ENCODE measurements around the gene SNX2.
"Not testable (repeated sequence)": the region's sequence is repeated elsewhere in the genome, so short reads cannot be mapped to it uniquely, and the experiment has no call there.

Gene SNX2

GRCh38 chr5:122774861-122775549 lies at the start of gene SNX2:
Gene SNX2, plus strand, starts transcription at chr5:122775080. Its CDS starts 24 bp downstream, at chr5:122775104.
- H3K4me3 ChIP-seq (ENCODE audit: low read depth, low read length), result peak within 1 kb of the TSS; percentile 76

GRCh38 chr5:122727112-122727541 lies 47.8 kb upstream of the SNX2 start:
- H3K4me3 ChIP-seq (ENCODE audit: low read depth, low read length), result no peak overlapping the region

GRCh38 chr5:122730037-122730436 lies 44.8 kb upstream of the SNX2 start:
- no peak overlapping the region for H3K4me3 ChIP-seq (ENCODE audit: low read depth, low read length)

GRCh38 chr5:122730456-122730855 lies 44.4 kb upstream of the SNX2 start:
- H3K4me3 ChIP-seq (ENCODE audit: low read depth, low read length), result no peak overlapping the region

- H3K4me3 ChIP-seq (ENCODE audit: low read depth, low read length), result no peak overlapping the region
Measured at GRCh38 chr5:122736086-122736845, 38.6 kb upstream of the SNX2 start.

DNA sequence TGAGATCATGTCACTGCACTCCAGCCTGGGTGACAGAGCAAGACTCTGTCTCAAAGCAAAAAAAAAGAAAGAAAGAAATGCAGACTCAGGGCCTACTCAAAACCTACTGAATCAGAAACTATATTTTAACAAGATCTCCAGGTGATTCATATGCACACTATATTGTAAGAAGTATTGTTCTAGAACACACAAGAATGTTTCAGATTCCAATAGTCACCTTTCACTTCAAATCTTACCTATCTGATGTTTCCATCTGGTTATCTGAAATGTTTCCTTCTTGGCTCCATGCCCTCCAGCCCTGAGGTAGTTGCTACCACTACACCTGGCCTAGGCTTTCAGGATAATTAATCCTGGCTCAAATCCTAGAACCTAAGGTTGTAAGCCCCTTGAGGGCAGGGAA lies 36.8 kb upstream of the SNX2 start:
- H3K4me3 ChIP-seq (ENCODE audit: low read depth, low read length), result no peak overlapping the region

- H3K4me3 ChIP-seq (ENCODE audit: low read depth, low read length), result no peak overlapping the region
Measured at GRCh38 chr5:122741681-122742080, 33.2 kb upstream of the SNX2 start.

DNA sequence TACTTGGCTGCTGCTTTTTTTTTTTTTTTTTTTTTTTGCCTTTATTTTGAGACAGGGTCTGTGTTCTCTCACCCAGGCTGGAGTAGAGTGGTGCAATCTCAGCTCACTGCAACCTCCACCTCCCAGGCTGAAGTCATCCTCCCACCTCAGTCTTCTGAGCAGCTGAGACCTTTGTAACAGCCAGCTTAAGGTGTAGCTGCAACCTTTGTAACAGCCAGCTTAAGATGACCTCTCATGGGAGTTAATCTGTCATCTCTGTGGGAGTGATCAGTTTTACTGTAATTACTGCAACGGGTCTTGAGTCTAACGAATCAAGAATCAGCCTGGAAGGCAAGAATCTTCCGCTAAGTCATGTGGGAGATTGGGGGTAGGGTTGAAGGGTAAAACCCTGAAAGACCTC lies 31.6 kb upstream of the SNX2 start:
- H3K4me3 ChIP-seq (ENCODE audit: low read depth, low read length), result no peak overlapping the region

DNA sequence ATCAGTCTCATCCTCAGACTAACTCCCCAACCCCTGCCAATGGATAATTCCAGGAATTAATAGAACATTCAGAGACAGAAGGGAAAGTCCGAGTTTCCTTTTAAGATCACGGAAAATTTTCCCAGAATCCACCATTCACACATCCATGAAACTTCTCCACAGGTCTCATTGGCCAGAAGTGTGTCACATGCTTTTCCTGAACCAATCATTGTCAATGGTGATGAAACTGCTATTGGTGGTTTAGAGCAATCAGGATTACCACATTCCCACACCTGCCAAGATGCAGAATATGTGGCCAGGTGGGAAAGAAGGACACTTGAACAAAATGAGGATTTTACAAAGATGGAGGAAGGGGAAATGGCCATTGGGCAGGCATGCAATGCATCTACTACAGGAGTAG lies 29.3 kb upstream of the SNX2 start:
- no peak overlapping the region for H3K4me3 ChIP-seq (ENCODE audit: low read depth, low read length)

- H3K4me3 ChIP-seq (ENCODE audit: low read depth, low read length), result no peak overlapping the region
Measured at GRCh38 chr5:122749886-122750285, 25.0 kb upstream of the SNX2 start.

DNA sequence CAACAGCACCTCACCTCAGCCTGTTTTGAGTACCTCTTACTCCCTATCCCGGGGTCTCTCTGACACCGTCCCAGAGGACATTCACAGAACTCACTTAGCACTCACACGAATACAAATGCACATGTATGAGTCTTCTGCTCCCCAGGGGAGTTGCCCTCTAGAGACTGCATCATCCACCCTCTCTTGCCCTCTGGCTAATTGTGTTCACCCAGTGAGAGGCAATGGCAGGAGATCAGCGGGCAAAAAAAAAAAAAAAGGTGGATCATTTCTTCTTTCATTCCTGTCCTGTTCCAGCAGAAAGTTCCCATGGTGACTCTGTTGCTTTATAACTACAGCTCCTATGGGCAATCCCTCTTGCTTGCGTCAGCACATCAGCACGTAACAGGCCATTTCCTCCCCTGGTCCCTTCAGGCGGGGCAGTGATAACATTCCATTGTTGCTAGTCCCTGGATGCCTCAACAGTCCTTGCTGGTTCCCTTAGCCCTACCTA lies 23.5 kb upstream of the SNX2 start:
- H3K4me3 ChIP-seq (ENCODE audit: low read depth, low read length), result no peak overlapping the region

DNA sequence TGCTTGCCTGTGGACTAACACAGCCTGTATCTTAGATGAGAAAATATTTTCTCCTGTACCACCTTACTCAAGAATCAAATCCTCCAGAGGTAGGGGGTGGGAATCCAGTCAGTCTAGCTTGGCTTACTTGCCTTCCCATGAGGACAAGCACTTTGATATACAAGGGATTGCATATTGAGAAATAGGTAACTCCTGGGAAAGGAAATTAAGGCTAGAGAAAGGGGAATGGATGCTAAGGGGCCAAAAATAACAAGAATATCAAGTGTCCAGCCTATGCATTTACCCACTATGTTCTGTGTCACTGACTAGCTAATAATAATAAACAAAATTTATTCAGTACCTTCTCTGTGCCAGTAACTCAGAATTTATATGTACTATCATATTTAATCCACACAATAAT lies 21.4 kb upstream of the SNX2 start:
- no peak overlapping the region for H3K4me3 ChIP-seq (ENCODE audit: low read depth, low read length)

DNA sequence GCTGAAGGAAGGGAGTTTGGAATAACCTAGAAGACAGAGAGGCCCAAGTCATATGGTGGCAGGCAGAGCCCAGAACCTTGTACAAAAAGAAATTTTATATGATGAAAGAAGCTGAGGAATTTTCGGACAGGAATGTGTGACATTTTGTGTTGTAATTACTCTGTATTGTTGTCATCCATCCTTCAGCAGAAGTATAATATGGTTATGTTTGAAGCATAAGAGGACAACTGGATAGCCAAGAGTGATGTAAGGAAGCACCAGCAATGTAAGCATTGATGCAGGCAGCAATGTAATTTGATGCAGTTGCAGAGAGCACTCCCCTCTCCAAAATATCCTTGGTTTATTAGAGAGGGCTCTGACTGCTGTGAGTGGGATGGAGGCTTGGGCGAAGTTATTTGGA lies 19.1 kb upstream of the SNX2 start:
- H3K4me3 ChIP-seq (ENCODE audit: low read depth, low read length), result no peak overlapping the region

GRCh38 chr5:122756264-122756911 lies 18.5 kb upstream of the SNX2 start:
- no peak overlapping the region for H3K4me3 ChIP-seq (ENCODE audit: low read depth, low read length)

GRCh38 chr5:122757285-122757684 lies 17.6 kb upstream of the SNX2 start:
- H3K4me3 ChIP-seq (ENCODE audit: low read depth, low read length), result no peak overlapping the region

GRCh38 chr5:122759241-122760070 lies 15.4 kb upstream of the SNX2 start:
- no peak overlapping the region for H3K4me3 ChIP-seq (ENCODE audit: low read depth, low read length)

- no peak overlapping the region for H3K4me3 ChIP-seq (ENCODE audit: low read depth, low read length)
Measured at GRCh38 chr5:122760236-122760635, 14.6 kb upstream of the SNX2 start.

DNA sequence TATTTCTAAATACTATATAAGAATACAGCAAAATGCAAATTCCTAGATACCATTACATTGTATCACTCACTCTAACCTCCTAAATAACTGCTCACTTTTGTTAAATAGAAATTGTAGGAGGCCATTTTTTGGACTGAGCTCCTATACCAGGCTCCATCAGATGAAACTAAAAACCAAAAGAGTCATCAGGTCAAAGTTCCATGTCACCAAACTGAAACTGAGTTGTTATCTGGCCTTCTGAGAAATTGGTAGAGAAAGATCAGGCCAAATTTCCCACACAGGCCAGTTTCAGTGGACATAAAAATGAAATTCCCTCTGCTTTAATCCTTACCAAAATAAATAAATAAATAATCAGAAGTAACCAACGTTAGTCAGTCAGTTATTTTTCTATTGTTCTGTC lies 13.8 kb upstream of the SNX2 start:
- no peak overlapping the region for H3K4me3 ChIP-seq (ENCODE audit: low read depth, low read length)

GRCh38 chr5:122761896-122762295 lies 13.0 kb upstream of the SNX2 start:
- H3K4me3 ChIP-seq (ENCODE audit: low read depth, low read length), result not testable (repeated sequence)

DNA sequence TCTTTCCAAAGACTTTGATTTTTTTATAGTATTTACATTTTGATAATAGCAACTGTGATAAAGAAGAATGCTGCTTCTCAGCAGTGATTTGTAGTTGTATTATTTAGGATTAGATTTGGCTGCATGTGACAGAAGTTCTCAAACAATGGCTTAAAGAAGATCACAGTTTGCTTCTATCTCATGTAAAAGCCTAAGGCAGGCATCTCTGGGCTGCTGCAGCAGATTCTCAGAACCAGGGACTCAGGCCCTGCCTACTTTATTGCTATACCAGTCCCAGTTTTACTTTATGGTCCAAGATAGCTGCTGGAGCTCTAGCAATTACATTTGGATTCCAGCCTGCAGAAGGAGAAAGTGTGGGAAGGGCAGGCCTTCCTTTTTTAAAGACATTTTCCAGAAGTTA lies 8.8 kb upstream of the SNX2 start:
- no peak overlapping the region for H3K4me3 ChIP-seq (ENCODE audit: low read depth, low read length)

DNA sequence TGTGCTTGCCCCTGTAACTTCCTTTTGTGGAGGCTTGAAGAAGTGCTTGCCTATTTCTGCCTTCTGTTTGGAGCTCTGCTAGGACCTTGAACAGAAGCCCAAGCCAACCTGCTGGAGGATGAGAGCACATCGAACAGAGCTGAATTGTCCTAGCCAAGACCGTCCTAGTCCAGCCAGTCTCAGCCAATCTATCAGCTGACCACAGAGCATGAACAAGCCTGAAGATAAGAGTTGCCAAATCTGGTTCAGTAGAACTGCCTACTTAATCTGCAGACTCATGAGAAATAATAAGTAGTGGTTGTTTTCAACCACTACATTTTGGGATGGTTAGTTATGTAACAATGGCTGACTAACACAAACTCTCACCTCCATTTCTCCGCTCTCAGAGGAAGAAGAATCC lies 4.4 kb upstream of the SNX2 start:
- no peak overlapping the region for H3K4me3 ChIP-seq (ENCODE audit: low read depth, low read length)

All from iPS-11a (cell line).